SU-DHL-6 (cell line): ENCODE data around the gene RNF31.

Experiments
- H2AFZ ChIP-seq: fragments of 200-600 bp; sonication (generic); 2 replicates; pipeline ENCODE4 v1.6.1; 2014; ENCODE audit warnings: low read depth, mild to moderate bottlenecking, moderate library complexity, mixed read lengths, antibody characterized with exemption, low read length; ENCODE audit not compliant: severe bottlenecking
- H3F3A ChIP-seq: fragments of 200-600 bp; shearing (Covaris generic); 2 replicates; pipeline ENCODE4 v1.6.0; 2016; ENCODE audit warnings: antibody characterized with exemption, mild to moderate bottlenecking; ENCODE audit not compliant: insufficient read depth
- H3K27ac ChIP-seq: fragments of 200-600 bp; sonication (generic); 2 replicates; pipeline ENCODE4 v1.5.1; 2016; ENCODE audit warnings: low read depth, mild to moderate bottlenecking, low read length, moderate library complexity, mixed read lengths
- H3K27me3 ChIP-seq: fragments of 200-600 bp; sonication (generic), shearing (Covaris generic); 2 replicates; pipeline ENCODE4 v1.6.0; 2014; ENCODE audit warnings: mild to moderate bottlenecking, low read length
- H3K36me3 ChIP-seq: fragments of 200-600 bp; sonication (generic); 2 replicates; pipeline ENCODE4 v1.6.1; 2014; ENCODE audit warnings: mild to moderate bottlenecking, low read length, mixed read lengths
- H3K4me2 ChIP-seq: fragments of 300-600, 200-600 bp; shearing (Covaris generic), sonication (generic); 2 replicates; pipeline ENCODE4 v1.6.0; 2014; ENCODE audit warnings: low read length, low read depth, mild to moderate bottlenecking; ENCODE audit not compliant: poor library complexity, severe bottlenecking
- H3K4me3 ChIP-seq: fragments of 200-600 bp; sonication (generic); 2 replicates; pipeline ENCODE4 v1.5.1; 2014; ENCODE audit warnings: antibody characterized with exemption, low read length, mild to moderate bottlenecking, mixed read lengths; ENCODE audit not compliant: insufficient read depth, poor library complexity, severe bottlenecking
- H3K79me2 ChIP-seq: fragments of 200-600 bp; sonication (generic); 2 replicates; pipeline ENCODE4 v1.6.1; 2014; ENCODE audit warnings: mild to moderate bottlenecking, low read length, moderate library complexity; ENCODE audit not compliant: insufficient read depth
- H3K9ac ChIP-seq: fragments of 200-600 bp; sonication (generic); 2 replicates; pipeline ENCODE4 v1.7.0; 2014; ENCODE audit warnings: mild to moderate bottlenecking, low read length
- H3K9me2 ChIP-seq: fragments of 200-600 bp; sonication (generic); replicated peaks from 2 replicates; pipeline ENCODE4 v1.6.1; 2014; ENCODE audit warnings: low read length; ENCODE audit not compliant: insufficient read depth
- H3K9me3 ChIP-seq: fragments of 200-600 bp; sonication (generic); 2 replicates; pipeline ENCODE4 v1.6.1; 2014; ENCODE audit warnings: low read length, mixed read lengths; ENCODE audit not compliant: insufficient read depth
- H4K20me1 ChIP-seq: fragments of 200-600 bp; sonication (generic); 2 replicates; pipeline ENCODE4 v1.6.1; 2014; ENCODE audit warnings: low read depth, mild to moderate bottlenecking, antibody characterized with exemption, low read length, moderate library complexity, mixed read lengths
- CTCF ChIP-seq: fragments of 200-600 bp; sonication (generic); IDR thresholded peaks from one replicate; pipeline ENCODE4 v1.5.1; 2017; ENCODE audit warnings: antibody characterized with exemption, mild to moderate bottlenecking, low read length, moderate library complexity; ENCODE audit not compliant: insufficient read depth, poor library complexity, severe bottlenecking
- EZH2phosphoT487 ChIP-seq: fragments of 200-600 bp; sonication (generic), shearing (Covaris generic); conservative IDR thresholded peaks from 2 replicates; pipeline ENCODE4 v1.6.1; 2018; ENCODE audit warnings: mild to moderate bottlenecking, antibody characterized with exemption, low read length, moderate library complexity, mixed read lengths

RNF31 gene

GRCh38 chr14:24129410-24129998 is 17.8 kb upstream of the RNF31 start:
- no peak for TF ChIP-seq CTCF
- no peak for TF ChIP-seq EZH2phosphoT487
- no peak overlapping the region for H3K4me2 ChIP-seq
- H4K20me1 ChIP-seq = no peaks in the 10 kb centered on the region
- H3K9ac ChIP-seq = no peak overlapping the region
- no peaks in the 10 kb centered on the region for H3K79me2 ChIP-seq
- H3K9me2 ChIP-seq = no peaks in the 10 kb centered on the region
- no peak overlapping the region for H3K27ac ChIP-seq
- H3F3A ChIP-seq = no peaks in the 10 kb centered on the region; the same call in 1 of the 2 replicates
- no peak overlapping the region for H3K4me3 ChIP-seq
- no peaks in the 10 kb centered on the region for H3K36me3 ChIP-seq
- H3K9me3 ChIP-seq = no peaks in the 10 kb centered on the region
- no peak overlapping the region for H2AFZ ChIP-seq
- H3K27me3 ChIP-seq = no peaks in the 10 kb centered on the region

- no peaks in the 10 kb centered on the region for H3K27me3 ChIP-seq
- H3K27ac ChIP-seq = no peak within 1 kb of the TSS
- no peak for TF ChIP-seq CTCF
- no peak for TF ChIP-seq EZH2phosphoT487
- peaks cover 3% of the 10 kb centered on the region for H3F3A ChIP-seq
- no peak within 1 kb of the TSS for H3K4me2 ChIP-seq
- no peak within 1 kb of the TSS for H3K4me3 ChIP-seq
- H3K9ac ChIP-seq = no peak within 1 kb of the TSS
- H3K9me3 ChIP-seq = no peaks in the 10 kb centered on the region
- H3K9me2 ChIP-seq = no peaks in the 10 kb centered on the region
- no peaks in the 10 kb centered on the region for H3K36me3 ChIP-seq
- H4K20me1 ChIP-seq = no peaks in the 10 kb centered on the region
- H3K79me2 ChIP-seq = no peaks in the 10 kb centered on the region
- H2AFZ ChIP-seq = no peak within 1 kb of the TSS
Measured at GRCh38 chr14:24130380-24130716, 16.9 kb upstream of the RNF31 start, which contains the start of gene FITM1. Gene FITM1 (plus strand): TSS chr14:24130659. CDS start chr14:24131564, 905 bp downstream.

- no peak overlapping the region for H3K9ac ChIP-seq
- no peak for TF ChIP-seq CTCF
- TF ChIP-seq EZH2phosphoT487 = no peak
- no peaks in the 10 kb centered on the region for H3K36me3 ChIP-seq
- no peak overlapping the region for H2AFZ ChIP-seq
- no peaks in the 10 kb centered on the region for H3K79me2 ChIP-seq
- H3K27ac ChIP-seq = no peak overlapping the region
- no peaks in the 10 kb centered on the region for H3K27me3 ChIP-seq
- no peaks in the 10 kb centered on the region for H3K9me3 ChIP-seq
- no peaks in the 10 kb centered on the region for H4K20me1 ChIP-seq
- H3F3A ChIP-seq = peaks cover 5% of the 10 kb centered on the region
- no peaks in the 10 kb centered on the region for H3K9me2 ChIP-seq
- H3K4me3 ChIP-seq = no peak overlapping the region
- H3K4me2 ChIP-seq = no peak overlapping the region
Measured at GRCh38 chr14:24130717-24131548, 16.4 kb upstream of the RNF31 start.
